Fibroblast of lung (primary cell): ENCODE measurements around the gene STX12. TPM values are rescaled to one million over a fixed set of nuclear protein-coding genes. Genes with fewer than 3 reads are reported as not detected.

Source experiments
- DNase-seq, 2 donors: peaks; one replicate each; pipeline versions ENCODE4 v3.0.0 to v3.0.0-alpha.2; 2010; ENCODE audit warnings: low read depth in 2 of 2
- H2AFZ ChIP-seq: 2 replicates; pipeline ENCODE4 v1.5.1; 2012; ENCODE audit warnings: low read length, control low read depth, inconsistent platforms
- H3K27ac ChIP-seq: 2 replicates; pipeline ENCODE4 v1.5.1; 2011; ENCODE audit warnings: low read length, control low read depth; ENCODE audit not compliant: insufficient read depth
- H3K27me3 ChIP-seq: 2 replicates; pipeline ENCODE4 v1.5.1; 2011; ENCODE audit warnings: mild to moderate bottlenecking, low read length; ENCODE audit not compliant: control insufficient read depth, insufficient read depth
- H3K36me3 ChIP-seq: 2 replicates; pipeline ENCODE4 v1.5.1; 2011; ENCODE audit warnings: low read length; ENCODE audit not compliant: control insufficient read depth, insufficient read depth
- H3K4me1 ChIP-seq: 2 replicates; pipeline ENCODE4 v1.5.1; 2011; ENCODE audit warnings: low read length; ENCODE audit not compliant: control insufficient read depth, insufficient read depth; ENCODE audit errors: extremely low read depth
- H3K4me2 ChIP-seq: 2 replicates; pipeline ENCODE4 v1.5.1; 2011; ENCODE audit warnings: low read length, control low read depth; ENCODE audit not compliant: insufficient read depth; ENCODE audit errors: extremely low read depth
- H3K4me3 ChIP-seq, 4 experiments: fragments of 200-600 bp in 1 of 4; sonication (generic) in 1 of 4; replicated peaks in 1 of 4; 2 replicates each; pipeline ENCODE4 v1.5.1; 2011 to 2016; ENCODE audit warnings: low read length in 4 of 4, low read depth in 3 of 4, mild to moderate bottlenecking in 3 of 4, control low read depth in 2 of 4, inconsistent platforms in 1 of 4, mixed read lengths in 1 of 4; ENCODE audit not compliant: insufficient read depth in 1 of 4; ENCODE audit errors: control extremely low read depth in 1 of 4
- H3K79me2 ChIP-seq: 2 replicates; pipeline ENCODE4 v1.5.1; 2012; ENCODE audit warnings: mild to moderate bottlenecking, low read length, inconsistent platforms; ENCODE audit not compliant: control insufficient read depth, insufficient read depth
- H3K9ac ChIP-seq: 2 replicates; pipeline ENCODE4 v1.5.1; 2011; ENCODE audit warnings: mild to moderate bottlenecking, low read length, control low read depth; ENCODE audit not compliant: insufficient read depth
- H3K9me3 ChIP-seq: 2 replicates; pipeline ENCODE4 v1.5.1; 2012; ENCODE audit warnings: low read depth, low read length; ENCODE audit not compliant: control insufficient read depth, insufficient read depth
- H4K20me1 ChIP-seq: 2 replicates; pipeline ENCODE4 v1.5.1; 2011; ENCODE audit warnings: low read length; ENCODE audit not compliant: control insufficient read depth, insufficient read depth; ENCODE audit errors: extremely low read depth
- CTCF ChIP-seq, 2 donors: IDR thresholded peaks in 1 of 2; conservative IDR thresholded peaks in 1 of 2; 1 replicate in 1 of 2; 2 replicates in 1 of 2; pipeline ENCODE4 v1.5.1; 2011 to 2012; ENCODE audit warnings: low read length in 2 of 2, control low read depth in 1 of 2, inconsistent platforms in 1 of 2, low read depth in 1 of 2, mild to moderate bottlenecking in 1 of 2
- EZH2 ChIP-seq: IDR thresholded peaks from 2 replicates; pipeline ENCODE4 v1.5.1; 2012; ENCODE audit warnings: low read length, control low read depth, mild to moderate bottlenecking; ENCODE audit errors: missing control alignments
- polyA plus RNA-seq, 2 donors: library from polyadenylated mRNA; depleted of rRNA in 1 of 2; stranded (reverse) in 1 of 2; unstranded in 1 of 2; fragments of >200 nt; gene quantifications; 2 replicates each; pipeline ENCODE4 v1.2.1, GENCODE V29; 2011 to 2012; ENCODE audit warnings: missing spikeins in 1 of 2
- total RNA-seq: library from RNA; depleted of rRNA; stranded (reverse); fragments of >200 nt; gene quantifications from 2 replicates; pipeline ENCODE4 v1.2.1, GENCODE V29; 2014

STX12 gene
- total and polyA plus RNA-seq, 2 donors (not counting 1 experiment from before 2014, with no cell fraction given), result 60.8 to 76.7 TPM

- H3K9me3 ChIP-seq, result no peaks in the 10 kb centered on the region
- no peak for DNase-seq
- H3K4me1 ChIP-seq, result no peaks in the 10 kb centered on the region
- no peaks in the 10 kb centered on the region for H4K20me1 ChIP-seq
- no peak overlapping the region for H3K4me2 ChIP-seq
- no peaks in the 10 kb centered on the region for H3K27me3 ChIP-seq
- no peak overlapping the region for H3K9ac ChIP-seq
- H3K36me3 ChIP-seq, result no peaks in the 10 kb centered on the region
- H3K79me2 ChIP-seq, result no peaks in the 10 kb centered on the region
- no peak overlapping the region for H2AFZ ChIP-seq
- TF ChIP-seq CTCF (conservative IDR thresholded peaks at IDR 0.05 in 1 of 2, IDR thresholded peaks at IDR 0.05 in 1 of 2; ENCODE audit: low read depth in 1 of 2, low read length in 2 of 2) (no peak), EZH2 (no peak)
- no peak overlapping the region for H3K4me3 ChIP-seq
- no peak overlapping the region for H3K27ac ChIP-seq
Measured at GRCh38 chr1:27809883-27810282, 36.9 kb downstream of the STX12 start.

GRCh38 chr1:27811741-27812500 lies 38.9 kb downstream of the STX12 start:
- Histone ChIP-seq H3K4me3 (no peak overlapping the region), H3K79me2 (no peaks in the 10 kb centered on the region), H4K20me1 (no peaks in the 10 kb centered on the region), H3K9ac (no peak overlapping the region), H3K9me3 (no peaks in the 10 kb centered on the region), H3K4me2 (no peak overlapping the region), H3K27ac (no peak overlapping the region), H3K27me3 (no peaks in the 10 kb centered on the region), H3K4me1 (peaks cover 1% of the 10 kb centered on the region), H2AFZ (no peak overlapping the region), H3K36me3 (no peaks in the 10 kb centered on the region)
- TF ChIP-seq CTCF (conservative IDR thresholded peaks at IDR 0.05 in 1 of 2, IDR thresholded peaks at IDR 0.05 in 1 of 2; ENCODE audit: low read depth in 1 of 2, low read length in 2 of 2), result no peak
- TF ChIP-seq EZH2, result no peak
- DNase-seq, result no peak

GRCh38 chr1:27816921-27817630 lies 44.1 kb downstream of the STX12 start:
- Histone ChIP-seq H4K20me1 (no peaks in the 10 kb centered on the region), H3K9ac (no peak overlapping the region), H3K27me3 (no peaks in the 10 kb centered on the region), H3K79me2 (no peaks in the 10 kb centered on the region), H3K4me3 (no peak overlapping the region), H3K27ac (peak overlapping the region; percentile 39), H3K36me3 (peaks cover 3% of the 10 kb centered on the region), H2AFZ (no peak overlapping the region), H3K4me2 (peak overlapping the region; percentile 8), H3K4me1 (peaks cover 3% of the 10 kb centered on the region), H3K9me3 (no peaks in the 10 kb centered on the region)
- TF ChIP-seq EZH2 (no peak), CTCF (conservative IDR thresholded peaks at IDR 0.05 in 1 of 2, IDR thresholded peaks at IDR 0.05 in 1 of 2; ENCODE audit: low read depth in 1 of 2, low read length in 2 of 2) (no peak)
- DNase-seq, result peak; percentile 32 to 41
